Spleen (tissue), 11 donors: ENCODE results near the gene GRIN2C. TPM values are rescaled to one million over a fixed set of nuclear protein-coding genes. Genes with fewer than 3 reads are reported as not detected.

Experiments used
- DNase-seq: peaks from one replicate; pipeline ENCODE4 v3.0.0-alpha.2; 2020
- H3K27ac ChIP-seq, 8 donors: fragments of 200-600 bp; sonication (generic) in 7 of 8; 1 replicate in 4 of 8; 2 replicates in 4 of 8; pipeline versions ENCODE4 v1.5.0 to v1.8.0; 2016 to 2021; ENCODE audit warnings: inconsistent platforms in 4 of 8, mild to moderate bottlenecking in 4 of 8, moderate library complexity in 1 of 8
- H3K27me3 ChIP-seq, 7 donors: fragments of 200-600 bp; sonication (generic) in 6 of 7; replicated peaks in 1 of 7; 1 replicate in 4 of 7; 2 replicates in 3 of 7; pipeline versions ENCODE4 v1.5.0 to v1.8.0; 2016 to 2021; ENCODE audit warnings: inconsistent platforms in 3 of 7, mild to moderate bottlenecking in 1 of 7
- H3K36me3 ChIP-seq, 6 donors: fragments of 200-600 bp; sonication (generic) in 5 of 6; 1 replicate in 4 of 6; 2 replicates in 2 of 6; pipeline versions ENCODE4 v1.5.0 to v1.8.0; 2016 to 2021; ENCODE audit warnings: inconsistent platforms in 2 of 6
- H3K4me1 ChIP-seq, 6 donors: fragments of 200-600 bp; sonication (generic) in 5 of 6; 1 replicate in 3 of 6; 2 replicates in 3 of 6; pipeline versions ENCODE4 v1.5.0 to v1.8.0; 2016 to 2021; ENCODE audit warnings: inconsistent platforms in 3 of 6
- H3K4me3 ChIP-seq, 8 donors: fragments of 200-600 bp; sonication (generic) in 7 of 8; 1 replicate in 4 of 8; 2 replicates in 4 of 8; pipeline versions ENCODE4 v1.5.0 to v1.8.0; 2016 to 2021; ENCODE audit warnings: inconsistent platforms in 4 of 8, mild to moderate bottlenecking in 4 of 8, moderate library complexity in 2 of 8
- H3K9me3 ChIP-seq, 8 donors: fragments of 200-600 bp; sonication (generic) in 7 of 8; 1 replicate in 4 of 8; 2 replicates in 4 of 8; pipeline versions ENCODE4 v1.5.0 to v1.8.0; 2016 to 2021; ENCODE audit warnings: inconsistent platforms in 4 of 8
- POLR2A ChIP-seq, 3 donors: fragments of 450-650 bp; IDR thresholded peaks; one replicate each; pipeline ENCODE4 v1.5.1; 2017; ENCODE audit warnings: antibody characterized with exemption in 3 of 3, mild to moderate bottlenecking in 1 of 3
- POLR2AphosphoS5 ChIP-seq, 3 donors: sonication (generic); formaldehyde crosslinking; IDR thresholded peaks; one replicate each; pipeline ENCODE4 v1.5.1; 2017; ENCODE audit warnings: antibody characterized with exemption in 3 of 3
- WGBS, 5 donors: extraction: QIAGEN DNeasy Blood & Tissue Kit in 3 of 5; methylation state at CpG; one replicate each; pipeline versions ENCODE4 v1.1.5 to v1.1.7; 2013 to 2018; 5-methylcytosine and 5-hydroxymethylcytosine counted together
- intact Hi-C: fragments of 100-400 bp; cut with DNase I; formaldehyde crosslinking; loops from one replicate; pipeline ENCODE4 v1.15.0; 2023; ENCODE audit warnings: low total_unique reads
- polyA plus RNA-seq, 3 donors: library from polyadenylated mRNA; stranded (reverse); fragments of 200-250 nt; gene quantifications; one replicate each; pipeline ENCODE4 v1.2.1, GENCODE V29; 2013
- total RNA-seq, 7 donors: library from RNA; depleted of rRNA in 3 of 7; stranded (reverse); fragments of >200 nt in 3 of 7; fragmentation: NEBNext Ultra II Directional in 4 of 7; extraction: Animal tissue kit (Norgen Biotek cat#: 25700) in 4 of 7; gene quantifications; one replicate each; pipeline versions ENCODE4 v1.1.0 to v1.2.1, GENCODE V29; 2016 to 2021
- TF ChIP-seq, protein P1 (sequence below), 11 experiments: fragments of 200-600 bp in 7 of 11; fragments of 450-650 bp in 4 of 11; sonication (generic) in 4 of 11; IDR thresholded peaks in 8 of 11; conservative IDR thresholded peaks in 3 of 11; 1 replicate in 7 of 11; 2 replicates in 4 of 11; pipeline versions ENCODE4 v1.4.0 to v1.8.0; 2016 to 2021; ENCODE audit warnings: antibody characterized with exemption in 11 of 11, inconsistent platforms in 4 of 11, mild to moderate bottlenecking in 1 of 11
- donor health status: healthy with polysubstance abuse.
- donor health status: DM: no; HTN: no; CAD: no; lungs with moderate emphysema.
- donor health status: DM: no; HTN: no; CAD: no.
- donor health status: Bipolar disorder and iron deficiency.
- donor health status: healthy.
- donor health status: DM: no; HTN: no; CAD: no.
- donor health status: DM: yes; HTN: yes; CAD: no.

The GRIN2C gene
- total and polyA plus RNA-seq, 10 donors = 0.02 to 1.5 (median 0.20) TPM; not detected in 4

DNA sequence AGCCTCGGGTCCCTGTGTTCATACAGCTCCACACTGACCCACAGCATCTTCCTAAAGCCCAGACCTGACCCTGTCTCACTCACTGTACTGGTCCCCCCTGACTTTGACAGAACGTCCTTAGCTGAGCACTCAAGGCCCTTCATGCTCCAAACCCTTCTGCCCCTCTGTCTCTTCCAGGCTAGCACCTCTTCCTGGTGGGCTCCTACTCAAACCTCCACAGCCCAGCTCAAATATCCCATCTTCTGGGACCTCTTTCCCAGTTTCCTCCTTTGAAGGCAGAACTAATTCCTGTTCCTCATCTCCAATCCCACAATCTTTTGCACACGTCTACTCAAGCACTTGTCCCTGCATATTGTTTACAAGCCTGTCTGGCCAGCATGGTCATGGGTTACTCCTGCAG is 8.8 kb downstream of the GRIN2C start:
- Histone ChIP-seq H3K4me3 (no peak overlapping the region), H3K4me1 (peaks cover 0 to 16% (median 11%) of the 10 kb centered on the region in 6 donors), H3K36me3 (no peaks in the 10 kb centered on the region), H3K27ac (no peak overlapping the region), H3K27me3 (peaks cover 0 to 72% (median 52%) of the 10 kb centered on the region in 7 donors), H3K9me3 (no peaks in the 10 kb centered on the region)
- no peak for DNase-seq
- intact Hi-C loops = no loop called here
- TF ChIP-seq, protein P1, sequence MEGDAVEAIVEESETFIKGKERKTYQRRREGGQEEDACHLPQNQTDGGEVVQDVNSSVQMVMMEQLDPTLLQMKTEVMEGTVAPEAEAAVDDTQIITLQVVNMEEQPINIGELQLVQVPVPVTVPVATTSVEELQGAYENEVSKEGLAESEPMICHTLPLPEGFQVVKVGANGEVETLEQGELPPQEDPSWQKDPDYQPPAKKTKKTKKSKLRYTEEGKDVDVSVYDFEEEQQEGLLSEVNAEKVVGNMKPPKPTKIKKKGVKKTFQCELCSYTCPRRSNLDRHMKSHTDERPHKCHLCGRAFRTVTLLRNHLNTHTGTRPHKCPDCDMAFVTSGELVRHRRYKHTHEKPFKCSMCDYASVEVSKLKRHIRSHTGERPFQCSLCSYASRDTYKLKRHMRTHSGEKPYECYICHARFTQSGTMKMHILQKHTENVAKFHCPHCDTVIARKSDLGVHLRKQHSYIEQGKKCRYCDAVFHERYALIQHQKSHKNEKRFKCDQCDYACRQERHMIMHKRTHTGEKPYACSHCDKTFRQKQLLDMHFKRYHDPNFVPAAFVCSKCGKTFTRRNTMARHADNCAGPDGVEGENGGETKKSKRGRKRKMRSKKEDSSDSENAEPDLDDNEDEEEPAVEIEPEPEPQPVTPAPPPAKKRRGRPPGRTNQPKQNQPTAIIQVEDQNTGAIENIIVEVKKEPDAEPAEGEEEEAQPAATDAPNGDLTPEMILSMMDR (IDR thresholded peaks at IDR 0.05 in 8 of 11, conservative IDR thresholded peaks at IDR 0.05 in 3 of 11) = no peak
- TF ChIP-seq POLR2A (IDR thresholded peaks at IDR 0.05) = no peak
- TF ChIP-seq POLR2AphosphoS5 (IDR thresholded peaks at IDR 0.05) = no peak
- WGBS, 5 donors = 53 to 66% (median 63%) methylated on average over 3 of the region's 3 CpGs

DNA sequence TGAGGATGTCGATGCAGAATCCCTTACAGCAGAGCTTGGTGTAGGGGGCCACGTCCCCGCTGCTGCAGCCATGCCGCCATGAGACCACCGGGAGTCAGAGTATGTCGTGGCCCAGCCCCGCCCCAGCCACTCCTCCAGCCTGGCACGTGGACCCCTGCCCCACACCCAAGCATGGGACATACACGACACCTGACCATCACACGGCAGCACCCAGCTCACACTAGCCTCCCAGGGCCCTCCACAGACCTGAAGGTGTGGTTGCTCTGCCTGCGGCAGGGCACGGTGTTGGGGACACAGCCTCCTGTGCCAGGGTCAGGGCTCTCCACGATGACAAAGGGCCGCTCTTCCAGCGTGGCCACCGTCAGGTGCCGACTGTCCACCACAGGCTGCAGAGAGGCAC is 9.4 kb downstream of the GRIN2C start:
- H3K4me3 ChIP-seq = no peak overlapping the region
- H3K4me1 ChIP-seq = peaks cover 0 to 16% (median 11%) of the 10 kb centered on the region in 6 donors
- WGBS, 5 donors = 40 to 89% (median 86%) methylated on average over 2 to 17 of the region's 17 CpGs
- H3K36me3 ChIP-seq = no peaks in the 10 kb centered on the region
- H3K27ac ChIP-seq = no peak overlapping the region
- TF ChIP-seq, protein P1 (IDR thresholded peaks at IDR 0.05 in 8 of 11, conservative IDR thresholded peaks at IDR 0.05 in 3 of 11) = no peak
- TF ChIP-seq POLR2A (IDR thresholded peaks at IDR 0.05) (no peak), POLR2AphosphoS5 (IDR thresholded peaks at IDR 0.05) (no peak)
- intact Hi-C loops = no loop called here
- DNase-seq = no peak
- H3K27me3 ChIP-seq = peaks cover 0 to 70% (median 50%) of the 10 kb centered on the region in 7 donors
- H3K9me3 ChIP-seq = no peaks in the 10 kb centered on the region

DNA sequence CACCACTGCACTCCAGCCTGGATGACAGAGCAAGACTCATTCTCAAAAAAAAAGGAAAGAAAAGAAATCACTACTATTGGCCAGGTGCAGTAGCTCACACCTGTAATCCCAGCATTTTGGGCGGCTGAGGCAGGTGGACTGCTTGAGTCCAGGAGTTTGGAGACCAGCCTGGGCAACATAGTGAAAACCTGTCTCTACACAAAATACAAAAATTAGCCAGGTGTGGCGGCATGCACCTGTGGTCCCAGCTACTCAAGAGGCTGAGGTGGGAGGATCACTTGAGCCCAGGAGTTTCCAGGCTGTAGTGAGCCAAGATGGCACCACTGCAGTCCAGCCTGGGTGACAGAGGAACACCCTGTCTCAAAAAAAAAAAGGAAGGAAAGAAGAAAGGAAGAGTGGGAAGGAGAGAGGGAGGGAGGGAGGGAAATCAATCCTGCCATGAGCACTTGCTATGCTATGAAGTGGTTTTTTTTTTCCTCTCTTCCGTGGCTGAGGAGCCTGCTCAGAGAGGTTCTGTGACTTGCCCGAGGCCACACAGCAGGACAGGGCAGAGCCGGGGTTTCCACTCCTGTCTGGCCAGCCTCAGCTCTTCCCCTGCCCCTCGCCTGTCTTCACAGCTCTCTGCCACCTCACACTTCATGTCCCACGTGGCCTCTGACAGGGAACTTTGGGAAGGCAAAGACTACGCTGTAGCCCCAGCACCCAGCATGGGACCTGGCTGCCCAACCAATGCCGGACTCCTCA is 10.9 kb downstream of the GRIN2C start:
- TF ChIP-seq, protein P1 (IDR thresholded peaks at IDR 0.05 in 8 of 11, conservative IDR thresholded peaks at IDR 0.05 in 3 of 11) = no peak
- TF ChIP-seq POLR2AphosphoS5 (IDR thresholded peaks at IDR 0.05) = no peak
- TF ChIP-seq POLR2A (IDR thresholded peaks at IDR 0.05) = no peak
- H3K4me3 ChIP-seq = no peak overlapping the region
- H3K27ac ChIP-seq = no peak overlapping the region
- no peak for DNase-seq
- intact Hi-C loops = no loop called here
- no peaks in the 10 kb centered on the region for H3K9me3 ChIP-seq
- H3K36me3 ChIP-seq = no peaks in the 10 kb centered on the region
- peaks cover 0 to 68% (median 36%) of the 10 kb centered on the region in 7 donors for H3K27me3 ChIP-seq
- WGBS, 5 donors = 62 to 77% (median 72%) methylated on average over 8 to 9 of the region's 9 CpGs
- H3K4me1 ChIP-seq = peaks cover 0 to 16% (median 11%) of the 10 kb centered on the region in 6 donors

DNA sequence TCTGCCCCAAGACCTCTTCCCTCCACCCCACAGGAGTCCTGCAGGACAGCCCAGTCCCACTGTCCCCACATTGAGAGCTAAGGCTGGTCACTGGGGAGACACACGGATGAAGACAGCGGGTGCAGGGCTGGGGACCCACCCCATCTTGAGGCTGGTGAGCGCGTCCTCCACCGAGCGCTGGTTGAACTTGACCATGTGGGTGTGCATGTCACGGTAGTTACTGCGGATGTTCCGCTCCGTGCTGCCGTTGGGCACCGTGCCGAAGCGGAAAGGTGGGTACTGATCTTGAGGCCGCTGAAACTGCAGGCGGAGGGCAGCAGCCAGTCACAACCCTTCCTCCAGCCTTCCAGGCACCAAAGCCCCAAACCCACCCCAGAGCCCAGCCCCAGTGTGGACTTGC is 13.1 kb downstream of the GRIN2C start:
- no peaks in the 10 kb centered on the region for H3K36me3 ChIP-seq
- no peak for DNase-seq
- TF ChIP-seq POLR2AphosphoS5 (IDR thresholded peaks at IDR 0.05) = no peak
- no peak for TF ChIP-seq POLR2A (IDR thresholded peaks at IDR 0.05)
- TF ChIP-seq, protein P1 (IDR thresholded peaks at IDR 0.05 in 8 of 11, conservative IDR thresholded peaks at IDR 0.05 in 3 of 11) = no peak
- H3K27ac ChIP-seq = no peak overlapping the region
- H3K4me1 ChIP-seq = peaks cover 3 to 20% (median 18%) of the 10 kb centered on the region in 6 donors
- 90 to 96% (median 94%) methylated on average over 16 of the region's 16 CpGs for WGBS, 5 donors
- no peaks in the 10 kb centered on the region for H3K9me3 ChIP-seq
- intact Hi-C loops = no loop called here
- peaks cover 0 to 67% (median 20%) of the 10 kb centered on the region in 7 donors for H3K27me3 ChIP-seq
- no peak overlapping the region for H3K4me3 ChIP-seq
